Body of pancreas (tissue), 4 donors: ENCODE measurements around the gene SFXN5. TPM values are rescaled to one million over a fixed set of nuclear protein-coding genes. Genes with fewer than 3 reads are reported as not detected.

ENCODE experiments used
- ATAC-seq: fragments of 150-250 bp; one replicate; pipeline ENCODE4 v1.9.1; 2016
- DNase-seq, 4 donors: peaks; one replicate each; pipeline ENCODE4 v3.0.0-alpha.2; 2019
- H3K27ac ChIP-seq, 4 donors: fragments of 200-600 bp; sonication (generic); 1 replicate in 3 of 4; 2 replicates in 1 of 4; pipeline versions ENCODE4 v1.5.1 to v1.6.1; 2016 to 2019; ENCODE audit warnings: mild to moderate bottlenecking in 1 of 4, mixed read lengths in 1 of 4, moderate library complexity in 1 of 4
- H3K27me3 ChIP-seq, 2 donors: fragments of 200-600 bp; sonication (generic); one replicate each; pipeline ENCODE4 v1.6.0; 2016; ENCODE audit warnings: mild to moderate bottlenecking in 1 of 2
- H3K36me3 ChIP-seq, 2 donors: fragments of 200-600 bp; sonication (generic); replicated peaks in 1 of 2; 2 replicates each; pipeline ENCODE4 v1.5.1; 2016; ENCODE audit warnings: low read depth in 2 of 2; ENCODE audit not compliant: insufficient read depth in 1 of 2
- H3K4me1 ChIP-seq: fragments of 200-600 bp; sonication (generic); one replicate; pipeline ENCODE4 v1.6.0; 2016
- H3K4me3 ChIP-seq, 2 donors: fragments of 200-600 bp; sonication (generic); 1 replicate in 1 of 2; 2 replicates in 1 of 2; pipeline ENCODE4 v1.5.1; 2016 to 2019
- H3K9me3 ChIP-seq, 3 donors: fragments of 200-600 bp; sonication (generic); 1 replicate in 2 of 3; 2 replicates in 1 of 3; pipeline ENCODE4 v1.5.1; 2016
- CTCF ChIP-seq, 7 experiments: fragments of 450-650 bp in 4 of 7; fragments of 200-600 bp in 3 of 7; sonication (generic) in 3 of 7; IDR thresholded peaks; one replicate each; pipeline ENCODE4 v1.5.1; 2016 to 2019; ENCODE audit warnings: antibody characterized with exemption in 7 of 7
- POLR2A ChIP-seq, 3 donors: fragments of 450-650 bp; IDR thresholded peaks; one replicate each; pipeline ENCODE4 v1.6.1; 2016; ENCODE audit warnings: antibody characterized with exemption in 3 of 3, mild to moderate bottlenecking in 2 of 3
- WGBS, 2 donors: methylation state at CpG; one replicate each; pipeline ENCODE4 v1.1.5; 2017; 5-methylcytosine and 5-hydroxymethylcytosine counted together
- intact Hi-C: fragments of 100-400 bp; cut with DNase I; formaldehyde crosslinking; loops from one replicate; pipeline ENCODE4 v1.15.1; 2023
- total RNA-seq, 2 donors: library from RNA; depleted of rRNA; stranded (reverse); fragments of >200 nt; gene quantifications; one replicate each; pipeline ENCODE4 v1.1.0, GENCODE V29; 2016

The SFXN5 gene
- total RNA-seq, 2 donors from 2014 or later = 4.3 to 5.4 TPM

GRCh38 chr2:72926811-72927465, 144.6 kb downstream of the SFXN5 start:
- intact Hi-C loops = no loop called here
- ATAC-seq (no peak), DNase-seq (no peak)
- peaks cover 7 to 26% of the 10 kb centered on the region in 2 donors for H3K27me3 ChIP-seq
- no peak overlapping the region for H3K4me3 ChIP-seq
- no peak overlapping the region for H3K27ac ChIP-seq
- H3K36me3 ChIP-seq = no peaks in the 10 kb centered on the region
- peaks cover 13% of the 10 kb centered on the region for H3K4me1 ChIP-seq
- TF ChIP-seq CTCF (IDR thresholded peaks at IDR 0.05) = no peak
- TF ChIP-seq POLR2A (IDR thresholded peaks at IDR 0.05) = no peak
- WGBS, 2 donors = 59 to 70% methylated on average over 6 of the region's 6 CpGs
- H3K9me3 ChIP-seq = no peaks in the 10 kb centered on the region

DNA sequence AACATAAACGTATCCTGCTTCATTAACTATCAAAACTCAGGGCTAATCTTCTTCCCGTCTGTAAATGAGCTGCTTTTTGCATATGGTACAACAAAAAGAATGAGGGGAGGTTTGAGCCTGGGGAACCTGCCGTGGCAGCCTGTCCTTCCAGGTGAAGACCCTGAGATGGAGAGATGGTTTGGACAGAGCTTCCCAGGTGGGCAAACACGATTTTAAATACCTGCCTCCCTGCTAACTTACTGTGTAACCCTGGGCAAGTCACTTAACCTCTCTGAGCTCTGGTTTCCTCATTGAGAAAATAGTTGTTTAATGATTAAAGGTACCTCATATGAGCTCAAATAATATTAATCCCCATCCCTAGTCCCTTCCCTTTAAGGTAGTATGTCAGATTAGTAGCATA, 145.1 kb downstream of the SFXN5 start:
- Histone ChIP-seq H3K9me3 (no peaks in the 10 kb centered on the region), H3K27ac (no peak overlapping the region), H3K27me3 (peaks cover 7 to 26% of the 10 kb centered on the region in 2 donors), H3K4me3 (no peak overlapping the region), H3K4me1 (peaks cover 13% of the 10 kb centered on the region), H3K36me3 (no peaks in the 10 kb centered on the region)
- ATAC-seq = no peak
- DNase-seq = no peak
- intact Hi-C loops = no loop called here
- 22 to 24% methylated on average over 4 of the region's 4 CpGs for WGBS, 2 donors
- TF ChIP-seq CTCF (IDR thresholded peaks at IDR 0.05) = no peak

DNA sequence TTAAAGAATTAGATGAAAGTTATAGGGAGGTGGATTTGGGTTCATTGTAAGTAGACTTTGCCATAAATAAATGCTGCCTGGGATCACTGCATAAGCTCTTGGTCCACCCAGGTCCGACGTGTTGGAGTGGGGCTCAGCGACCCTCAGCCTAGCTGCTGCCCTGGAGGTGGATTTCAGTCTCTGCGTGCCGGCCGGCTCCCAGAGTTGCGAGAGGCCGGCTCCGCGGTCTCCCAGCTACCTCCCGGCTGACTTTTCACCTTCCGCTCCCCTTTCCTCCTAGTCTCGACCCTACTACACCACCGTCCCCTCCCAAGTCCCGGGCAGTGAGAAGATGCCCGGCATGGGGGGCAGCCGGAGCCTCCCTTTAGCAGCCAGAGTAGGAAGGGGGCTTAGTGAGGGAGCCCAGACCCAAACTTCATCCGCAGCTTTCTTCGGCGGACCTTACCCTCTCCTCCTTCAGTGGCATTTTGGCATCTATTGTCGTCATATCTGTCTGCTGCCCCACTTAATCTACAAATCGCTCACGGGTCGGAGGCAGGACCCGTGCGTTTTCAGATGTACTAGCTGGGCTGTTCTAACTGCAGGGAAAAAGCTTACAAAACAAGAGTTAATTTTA, 146.1 kb downstream of the SFXN5 start:
- H3K27me3 ChIP-seq = peaks cover 7 to 34% of the 10 kb centered on the region in 2 donors
- no peak overlapping the region for H3K27ac ChIP-seq
- 10 to 12% methylated on average over 26 of the region's 26 CpGs for WGBS, 2 donors
- H3K4me1 ChIP-seq = peaks cover 16% of the 10 kb centered on the region
- ATAC-seq (no peak), DNase-seq (peak in 2 of 4 donors; percentile 4 to 9)
- no peak overlapping the region for H3K4me3 ChIP-seq
- no peaks in the 10 kb centered on the region for H3K36me3 ChIP-seq
- no peaks in the 10 kb centered on the region for H3K9me3 ChIP-seq
- TF ChIP-seq CTCF (IDR thresholded peaks at IDR 0.05) = no peak
- TF ChIP-seq POLR2A (IDR thresholded peaks at IDR 0.05) = no peak
- intact Hi-C loops = no loop called here

DNA sequence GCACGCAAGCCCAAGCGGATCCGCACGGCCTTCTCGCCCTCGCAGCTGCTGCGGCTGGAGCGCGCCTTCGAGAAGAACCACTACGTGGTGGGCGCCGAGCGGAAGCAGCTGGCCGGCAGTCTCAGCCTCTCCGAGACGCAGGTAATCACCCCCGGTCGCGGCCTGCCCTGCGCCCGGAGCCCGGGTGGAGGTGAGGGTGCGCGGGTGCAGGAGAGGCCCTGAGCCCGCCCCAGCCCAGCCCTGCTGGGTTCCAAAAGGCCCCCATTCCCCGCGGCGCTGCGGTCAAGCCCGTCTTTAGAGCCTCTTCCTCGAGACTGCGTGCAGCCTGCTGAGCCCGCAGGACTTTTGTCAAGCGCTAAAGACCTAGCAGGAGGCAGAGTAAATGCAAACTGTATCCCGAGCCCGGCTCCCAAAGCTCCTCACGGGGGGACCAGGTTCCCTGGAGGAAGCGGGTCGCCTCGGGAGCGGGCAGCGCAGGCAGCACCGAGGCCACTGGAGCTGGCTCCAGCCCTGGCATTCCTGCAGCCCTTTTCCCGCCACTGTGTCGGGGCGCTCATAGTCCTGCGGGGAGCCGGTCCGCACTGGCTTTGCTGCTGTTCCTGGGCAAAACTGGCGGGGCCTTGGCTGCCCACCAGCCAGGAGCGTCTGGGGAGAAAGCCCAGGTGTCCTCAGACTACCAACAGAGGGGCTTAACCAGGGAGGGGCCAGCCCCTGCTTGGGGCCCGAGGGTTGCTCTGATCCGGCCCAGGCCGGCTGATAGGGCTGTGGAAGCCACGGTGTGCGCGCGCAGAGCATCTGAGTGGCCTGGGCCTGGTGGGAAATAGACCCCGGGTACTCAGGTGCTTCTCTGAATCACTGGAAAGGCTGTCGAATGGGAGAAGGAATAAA, 146.9 kb downstream of the SFXN5 start:
- H3K4me1 ChIP-seq = peaks cover 24% of the 10 kb centered on the region
- no peak for TF ChIP-seq CTCF (IDR thresholded peaks at IDR 0.05)
- H3K27ac ChIP-seq = no peak overlapping the region
- H3K4me3 ChIP-seq = no peak overlapping the region
- H3K27me3 ChIP-seq = peaks cover 7 to 41% of the 10 kb centered on the region in 2 donors
- 4 to 16% methylated on average over 9 to 61 of the region's 61 CpGs for WGBS, 2 donors
- intact Hi-C loops = loop anchor here (5.0 kb wide), 1 partner anchor 37 kb away; the partner anchor contains the start of gene SPR
- peak in 2 of 4 donors; percentile 15 to 17 for DNase-seq
- peak; percentile 41 for ATAC-seq
- H3K36me3 ChIP-seq = no peaks in the 10 kb centered on the region
- no peaks in the 10 kb centered on the region for H3K9me3 ChIP-seq
